Measurements from ENCODE around the gene CCT2.
A peak's percentile ranks its signal among the peaks of the same experiment; 100 is the strongest.

The CCT2 gene

DNA sequence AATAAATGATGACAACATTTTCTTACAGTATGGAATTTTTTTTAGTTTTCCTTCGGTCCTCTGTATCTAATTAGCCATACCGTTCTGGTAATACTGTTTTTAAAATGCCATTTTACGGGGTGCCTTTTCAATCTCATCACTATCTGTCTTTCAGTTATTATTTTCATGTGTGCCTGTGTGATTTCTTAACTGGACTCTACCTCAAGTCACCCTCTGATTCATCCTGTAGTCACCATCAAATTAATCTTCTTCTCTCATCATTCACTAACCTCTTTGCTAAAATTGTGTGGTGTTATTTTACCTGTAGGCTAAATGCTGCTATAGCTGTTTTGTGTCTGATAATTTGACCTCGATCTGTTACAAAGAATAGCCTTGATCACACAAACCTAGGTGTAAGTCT lies 16.0 kb upstream of the CCT2 start:
- no peak overlapping the region for H3K4me3 ChIP-seq (ENCODE audit: low read depth, low read length)
- no peak for DNase-seq (ENCODE audit: low read depth)
- no peak for TF ChIP-seq CTCF (IDR thresholded peaks at IDR 0.05; ENCODE audit: insufficient read depth, low read depth, low read length, missing control alignments)

DNA sequence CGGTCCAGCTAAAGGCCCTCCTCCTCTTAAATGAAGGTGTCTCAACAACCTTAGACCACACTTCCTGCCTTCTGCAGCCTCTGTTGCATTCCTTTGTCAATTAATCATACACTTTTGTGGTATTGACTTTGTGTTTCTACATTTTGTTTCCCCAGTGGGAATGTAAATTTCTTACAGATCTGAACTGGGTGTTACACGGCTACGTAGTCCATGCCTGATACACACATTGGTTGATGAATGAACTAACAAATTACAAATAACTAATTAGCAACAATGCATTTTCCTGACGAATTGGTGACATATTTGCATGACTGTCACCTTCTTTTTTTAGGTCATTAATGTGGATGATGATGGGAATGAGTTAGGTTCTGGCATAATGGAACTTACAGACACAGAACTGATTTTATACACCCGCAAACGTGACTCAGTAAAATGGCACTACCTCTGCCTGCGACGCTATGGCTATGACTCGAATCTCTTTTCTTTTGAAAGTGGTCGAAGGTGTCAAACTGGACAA lies 15.2 kb upstream of the CCT2 start:
- no peak for TF ChIP-seq CTCF (IDR thresholded peaks at IDR 0.05; ENCODE audit: insufficient read depth, low read depth, low read length, missing control alignments)
- DNase-seq (ENCODE audit: low read depth), result no peak
- no peak overlapping the region for H3K4me3 ChIP-seq (ENCODE audit: low read depth, low read length)

- TF ChIP-seq CTCF (IDR thresholded peaks at IDR 0.05; ENCODE audit: insufficient read depth, low read depth, low read length, missing control alignments), result peak; percentile 73
- DNase-seq (ENCODE audit: low read depth), result peak; percentile 81
- no peak overlapping the region for H3K4me3 ChIP-seq (ENCODE audit: low read depth, low read length)
These were observed 14.5 kb upstream of the CCT2 start for GRCh38 chr12:69570545-69571399.

- no peak overlapping the region for H3K4me3 ChIP-seq (ENCODE audit: low read depth, low read length)
- DNase-seq (ENCODE audit: low read depth), result no peak
- no peak for TF ChIP-seq CTCF (IDR thresholded peaks at IDR 0.05; ENCODE audit: insufficient read depth, low read depth, low read length, missing control alignments)
These were observed 9.9 kb upstream of the CCT2 start for GRCh38 chr12:69575346-69575745.

DNA sequence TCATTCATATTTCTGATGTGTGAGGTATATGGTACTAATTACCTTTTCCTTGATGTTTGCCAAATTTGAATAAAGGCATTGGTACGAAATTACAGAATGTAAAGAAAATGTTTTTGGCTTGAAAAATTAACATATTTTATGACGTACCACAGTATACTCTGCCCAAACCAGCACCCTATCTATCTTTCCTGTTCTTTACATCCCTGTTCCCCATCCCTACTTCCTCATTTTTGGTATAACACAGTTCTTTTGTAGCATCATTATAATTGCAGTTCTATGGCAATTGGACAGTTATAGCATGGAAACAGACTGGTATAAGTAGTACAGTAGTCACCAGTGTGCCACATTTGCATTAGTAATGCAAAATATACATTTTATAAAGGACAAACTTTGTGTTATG lies 7.0 kb upstream of the CCT2 start:
- no peak overlapping the region for H3K4me3 ChIP-seq (ENCODE audit: low read depth, low read length)
- no peak for TF ChIP-seq CTCF (IDR thresholded peaks at IDR 0.05; ENCODE audit: insufficient read depth, low read depth, low read length, missing control alignments)
- no peak for DNase-seq (ENCODE audit: low read depth)

- DNase-seq (ENCODE audit: low read depth), result peak; percentile 21
- no peak for TF ChIP-seq CTCF (IDR thresholded peaks at IDR 0.05; ENCODE audit: insufficient read depth, low read depth, low read length, missing control alignments)
- H3K4me3 ChIP-seq (ENCODE audit: low read depth, low read length), result no peak overlapping the region
These were observed 6.2 kb upstream of the CCT2 start for GRCh38 chr12:69579029-69579428.
